K562 (cell line): ENCODE measurements around the gene TENM4. TPM values are rescaled to one million over a fixed set of nuclear protein-coding genes. Genes with fewer than 3 reads are reported as not detected.

Source experiments
- ATAC-seq: fragments of 200-7000 bp; cut with Tn5 transposase; 3 replicates; pipeline ENCODE4 v1.9.1; 2020; ENCODE audit warnings: moderate library complexity
- BruUV-seq: library from RNA; stranded (reverse); fragments of 400-500 nt; replicated peaks from 2 replicates; lab custom pipeline; 2021; lab: Mats Ljungman, UMichigan
- CTCF ChIA-PET: fragments of 300-600 bp; formaldehyde crosslinking; extraction: SDS; loops from one replicate; lab custom pipeline; 2021; ENCODE audit warnings: low intra/inter-chr PET ratio; lab: Yijun Ruan, JAX
- POLR2A ChIA-PET: fragments of 300-600, 350-650 bp; sonication (Branson Sonifier 250); formaldehyde crosslinking; extraction: SDS; loops from one replicate; lab custom pipeline; 2021; ENCODE audit warnings: antibody characterized with exemption, inconsistent platforms; lab: Yijun Ruan, JAX
- DNase-seq, 4 experiments: peaks; one replicate each; pipeline versions ENCODE4 v3.0.0 to v3.0.0-alpha.2; 2011 to 2018; ENCODE audit warnings: low spot score in 3 of 4, mixed read lengths in 3 of 4; ENCODE audit errors: extremely low read depth in 1 of 4
- FAIRE-seq: peaks from 2 replicates; lab custom pipeline; 2011; peaks lifted over from hg19 to GRCh38; lab: Jason Lieb, UNC
- H2AFZ ChIP-seq: 2 replicates; pipeline ENCODE4 v1.6.0; 2011; ENCODE audit warnings: low read depth, low read length, control low read depth, inconsistent platforms
- H3K27ac ChIP-seq: fragments of 200-600 bp; 3 replicates; pipeline ENCODE4 v1.8.0; 2011; ENCODE audit warnings: low read depth, mild to moderate bottlenecking, control low read depth, inconsistent platforms, low read length, moderate library complexity, mixed read lengths; ENCODE audit errors: extremely low read depth
- H3K27me3 ChIP-seq, 2 experiments: fragments of 300-600 bp in 1 of 2; 2 replicates in 1 of 2; 3 replicates in 1 of 2; pipeline versions ENCODE4 v1.6.0 to v1.8.0; 2011; ENCODE audit warnings: inconsistent platforms in 2 of 2, low read length in 2 of 2, mild to moderate bottlenecking in 1 of 2, mixed read lengths in 1 of 2, moderate library complexity in 1 of 2; ENCODE audit not compliant: control insufficient read depth in 2 of 2, insufficient read depth in 2 of 2
- H3K36me3 ChIP-seq: fragments of 300-600 bp; 3 replicates; pipeline ENCODE4 v1.8.0; 2011; ENCODE audit warnings: mild to moderate bottlenecking, low read length, inconsistent platforms; ENCODE audit not compliant: control insufficient read depth, insufficient read depth
- H3K4me1 ChIP-seq, 2 experiments: fragments of 200-600 bp in 1 of 2; replicated peaks in 1 of 2; 2 replicates in 1 of 2; 3 replicates in 1 of 2; pipeline versions ENCODE4 v1.5.1 to v1.8.0; 2011; ENCODE audit warnings: inconsistent platforms in 2 of 2, low read length in 2 of 2, mild to moderate bottlenecking in 1 of 2, mixed read lengths in 1 of 2, moderate library complexity in 1 of 2; ENCODE audit not compliant: control insufficient read depth in 2 of 2, insufficient read depth in 2 of 2
- H3K4me2 ChIP-seq: 2 replicates; pipeline ENCODE4 v1.6.1; 2011; ENCODE audit warnings: low read length, control low read depth, inconsistent platforms, mixed read lengths; ENCODE audit not compliant: insufficient read depth
- H3K4me3 ChIP-seq: fragments of 200-600 bp; sonication (generic), shearing (Covaris generic); 2 replicates; pipeline ENCODE4 v1.5.1; 2016; ENCODE audit warnings: control low read depth, inconsistent platforms
- H3K79me2 ChIP-seq: fragments of 200-600 bp; 3 replicates; pipeline ENCODE4 v1.8.0; 2011; ENCODE audit warnings: low read length, inconsistent platforms; ENCODE audit not compliant: control insufficient read depth, insufficient read depth
- H3K9ac ChIP-seq, 2 experiments: 2 replicates each; pipeline versions ENCODE4 v1.6.0 to v1.6.1; 2011; ENCODE audit warnings: low read depth in 2 of 2, low read length in 2 of 2, control low read depth in 1 of 2, inconsistent platforms in 1 of 2, mild to moderate bottlenecking in 1 of 2, mixed read lengths in 1 of 2; ENCODE audit not compliant: insufficient read depth in 1 of 2
- H3K9me1 ChIP-seq: one replicate; pipeline ENCODE4 v1.6.0; 2011; ENCODE audit warnings: inconsistent platforms, mild to moderate bottlenecking, low read length, moderate library complexity; ENCODE audit not compliant: control insufficient read depth, insufficient read depth
- H3K9me3 ChIP-seq: replicated peaks from 2 replicates; pipeline ENCODE4 v1.5.1; 2011; ENCODE audit warnings: low read depth, low read length, inconsistent platforms; ENCODE audit not compliant: control insufficient read depth, insufficient read depth
- H4K20me1 ChIP-seq: replicated peaks from 2 replicates; pipeline ENCODE4 v1.6.1; 2011; ENCODE audit warnings: low read length, inconsistent platforms, mixed read lengths; ENCODE audit not compliant: control insufficient read depth, insufficient read depth
- NR3C1 ChIP-seq: sonication (generic); formaldehyde crosslinking; IDR thresholded peaks from 2 replicates; pipeline ENCODE4 v1.8.1; 2022; ENCODE audit warnings: missing genetic modification reagents
- RBFOX2 ChIP-seq: fragments of 200-400 bp; formaldehyde crosslinking; IDR thresholded peaks from 2 replicates; pipeline ENCODE4 v1.6.1; 2017; ENCODE audit warnings: low read depth, mild to moderate bottlenecking, low read length, moderate library complexity
- SMAD1 ChIP-seq: fragments of 150-350 bp; IDR thresholded peaks from 2 replicates; pipeline ENCODE4 v1.6.1; 2014; ENCODE audit warnings: low read length, low read depth; ENCODE audit not compliant: partially characterized antibody
- SRSF7 ChIP-seq: fragments of 200-400 bp; formaldehyde crosslinking; optimal IDR thresholded peaks from 2 replicates; pipeline ENCODE3; 2017; ENCODE audit warnings: mild to moderate bottlenecking, low read depth, low read length
- YBX1 ChIP-seq: fragments of 450-650 bp; IDR thresholded peaks from 2 replicates; pipeline ENCODE4 v1.7.1; 2016; ENCODE audit warnings: mild to moderate bottlenecking
- ZNF232 ChIP-seq: sonication (generic); formaldehyde crosslinking; IDR thresholded peaks from 2 replicates; pipeline ENCODE4 v1.8.0; 2022; ENCODE audit warnings: mild to moderate bottlenecking, missing genetic modification reagents
- ZNF41 ChIP-seq: fragments of 250-450 bp; sonication (Bioruptor Pico); conservative IDR thresholded peaks from 2 replicates; pipeline ENCODE4 v1.4.0; 2020; ENCODE audit warnings: mild to moderate bottlenecking
- WGBS: fragments of 100-300 bp; shearing (Covaris generic); methylation state at CpG from one replicate; pipeline ENCODE4 v1.1.6; 2016; ENCODE audit warnings: low coverage, mixed read lengths; ENCODE audit not compliant: insufficient coverage; ENCODE audit errors: missing lambda C conversion rate; 5-methylcytosine and 5-hydroxymethylcytosine counted together
- in situ Hi-C: fragments of 300-500 bp; cut with MboI; formaldehyde crosslinking; loops from 4 replicates; pipeline ENCODE4 v1.15.0; 2018; ENCODE audit warnings: inconsistent platforms, mixed read lengths
- intact Hi-C: fragments of 100-400 bp; cut with micrococcal nuclease; formaldehyde crosslinking; loops from 2 replicates; pipeline ENCODE4 v1.14.2; 2022
- polyA plus RNA-seq, 8 experiments: library from polyadenylated mRNA; depleted of rRNA in 4 of 8; stranded (reverse) in 5 of 8; unstranded in 3 of 8; fragments of >200 nt; fragmentation: Nextera tagmentation in 2 of 8; fragmentation: Illumina TruSeq in 1 of 8; extraction: Ambion mirVana in 2 of 8; extraction: Trizol in 1 of 8; gene quantifications; 2 replicates each; pipeline versions ENCODE4 v1.2.1 to v1.2.3, GENCODE V29; 2011 to 2014; ENCODE audit warnings: inconsistent platforms in 1 of 8, missing spikeins in 1 of 8
- total RNA-seq, 7 experiments: library from RNA; depleted of rRNA in 6 of 7; stranded (reverse); fragments of >200 nt in 6 of 7; fragmentation: Illumina TruSeq in 2 of 7; extraction: Trizol in 2 of 7; gene quantifications; 2 replicates each; pipeline versions ENCODE4 v1.2.1 to v1.2.3, GENCODE V29; 2011 to 2021; ENCODE audit warnings: low replicate concordance in 1 of 7
- TF ChIP-seq, protein P1 (sequence below): fragments of 250-450 bp; sonication (Bioruptor Pico); IDR thresholded peaks from 2 replicates; pipeline ENCODE4 v1.5.0; 2020; ENCODE audit warnings: mild to moderate bottlenecking, borderline replicate concordance
- TF ChIP-seq, protein P2 (sequence below): fragments of 250-450 bp; sonication (Bioruptor Pico); IDR thresholded peaks from 2 replicates; pipeline ENCODE4 v1.6.1; 2021; ENCODE audit warnings: mild to moderate bottlenecking
- TF ChIP-seq, protein P3 (sequence below): IDR thresholded peaks from 2 replicates; pipeline ENCODE4 v1.6.1; 2016; ENCODE audit warnings: missing genetic modification characterization, missing compliant biosample characterization

The TENM4 gene
- total and polyA plus RNA-seq, 9 of the 15 experiments (the other 6 are each of a cell fraction or from before 2014, with no cell fraction given) = 0.16 TPM; not detected in 8

DNA sequence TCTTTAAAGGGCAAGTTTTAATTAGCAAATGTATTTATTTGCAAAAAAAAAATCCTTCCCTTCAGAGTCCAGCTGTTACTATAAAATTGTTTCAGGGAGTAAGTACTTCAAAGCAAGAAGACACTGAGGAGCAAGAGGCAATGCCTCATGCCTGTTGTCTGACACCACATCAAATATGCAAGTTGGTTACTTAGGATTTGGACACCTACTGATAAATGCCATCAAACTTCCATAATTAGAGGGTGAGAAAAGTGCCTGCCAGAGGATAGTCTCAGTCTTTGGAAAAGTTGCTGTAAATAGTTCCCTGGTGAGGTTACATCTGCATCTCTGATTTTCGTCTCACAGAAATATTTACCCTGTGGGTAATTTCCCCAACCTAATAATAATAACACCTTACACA lies 4.1 kb upstream of the TENM4 start (continued):
- TF ChIP-seq ZNF232 (CRISPR knock-in tag) = no peak

DNA sequence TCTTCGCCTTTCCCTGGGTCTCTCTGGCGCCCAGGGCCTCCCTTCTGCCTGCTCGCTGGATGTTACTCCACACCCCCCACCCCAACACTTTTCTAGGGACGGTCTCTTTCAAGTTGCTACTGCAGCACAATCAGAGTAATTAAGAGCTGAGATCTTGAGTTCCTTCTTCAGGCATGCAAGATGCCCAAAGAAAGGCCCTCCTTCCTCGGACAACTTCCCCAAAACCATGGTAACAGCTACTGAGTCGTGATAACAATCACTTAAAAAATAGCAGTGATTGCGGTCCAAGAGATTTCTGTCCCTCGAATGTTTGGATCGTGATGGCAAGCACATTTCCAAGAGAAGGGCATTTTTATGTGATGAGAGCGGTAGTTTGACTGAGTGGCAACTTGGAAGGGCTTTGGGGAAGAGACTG lies 638 bp upstream of the TENM4 start:
- TF ChIP-seq, protein P1, sequence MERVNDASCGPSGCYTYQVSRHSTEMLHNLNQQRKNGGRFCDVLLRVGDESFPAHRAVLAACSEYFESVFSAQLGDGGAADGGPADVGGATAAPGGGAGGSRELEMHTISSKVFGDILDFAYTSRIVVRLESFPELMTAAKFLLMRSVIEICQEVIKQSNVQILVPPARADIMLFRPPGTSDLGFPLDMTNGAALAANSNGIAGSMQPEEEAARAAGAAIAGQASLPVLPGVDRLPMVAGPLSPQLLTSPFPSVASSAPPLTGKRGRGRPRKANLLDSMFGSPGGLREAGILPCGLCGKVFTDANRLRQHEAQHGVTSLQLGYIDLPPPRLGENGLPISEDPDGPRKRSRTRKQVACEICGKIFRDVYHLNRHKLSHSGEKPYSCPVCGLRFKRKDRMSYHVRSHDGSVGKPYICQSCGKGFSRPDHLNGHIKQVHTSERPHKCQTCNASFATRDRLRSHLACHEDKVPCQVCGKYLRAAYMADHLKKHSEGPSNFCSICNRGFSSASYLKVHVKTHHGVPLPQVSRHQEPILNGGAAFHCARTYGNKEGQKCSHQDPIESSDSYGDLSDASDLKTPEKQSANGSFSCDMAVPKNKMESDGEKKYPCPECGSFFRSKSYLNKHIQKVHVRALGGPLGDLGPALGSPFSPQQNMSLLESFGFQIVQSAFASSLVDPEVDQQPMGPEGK (CRISPR knock-in tag) = no peak
- TF ChIP-seq YBX1 = no peak
- no peak for TF ChIP-seq SRSF7
- TF ChIP-seq, protein P2, sequence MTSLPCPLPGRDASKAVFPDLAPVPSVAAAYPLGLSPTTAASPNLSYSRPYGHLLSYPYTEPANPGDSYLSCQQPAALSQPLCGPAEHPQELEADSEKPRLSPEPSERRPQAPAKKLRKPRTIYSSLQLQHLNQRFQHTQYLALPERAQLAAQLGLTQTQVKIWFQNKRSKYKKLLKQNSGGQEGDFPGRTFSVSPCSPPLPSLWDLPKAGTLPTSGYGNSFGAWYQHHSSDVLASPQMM = no peak
- no peak for TF ChIP-seq ZNF41 (CRISPR knock-in tag)
- TF ChIP-seq RBFOX2 = no peak
- TF ChIP-seq NR3C1 (CRISPR knock-in tag) = no peak
- TF ChIP-seq, protein P3, sequence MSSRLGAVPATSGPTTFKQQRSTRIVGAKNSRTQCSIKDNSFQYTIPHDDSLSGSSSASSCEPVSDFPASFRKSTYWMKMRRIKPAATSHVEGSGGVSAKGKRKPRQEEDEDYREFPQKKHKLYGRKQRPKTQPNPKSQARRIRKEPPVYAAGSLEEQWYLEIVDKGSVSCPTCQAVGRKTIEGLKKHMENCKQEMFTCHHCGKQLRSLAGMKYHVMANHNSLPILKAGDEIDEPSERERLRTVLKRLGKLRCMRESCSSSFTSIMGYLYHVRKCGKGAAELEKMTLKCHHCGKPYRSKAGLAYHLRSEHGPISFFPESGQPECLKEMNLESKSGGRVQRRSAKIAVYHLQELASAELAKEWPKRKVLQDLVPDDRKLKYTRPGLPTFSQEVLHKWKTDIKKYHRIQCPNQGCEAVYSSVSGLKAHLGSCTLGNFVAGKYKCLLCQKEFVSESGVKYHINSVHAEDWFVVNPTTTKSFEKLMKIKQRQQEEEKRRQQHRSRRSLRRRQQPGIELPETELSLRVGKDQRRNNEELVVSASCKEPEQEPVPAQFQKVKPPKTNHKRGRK (tag) = no peak
- TF ChIP-seq SMAD1 = no peak
- Histone ChIP-seq H3K4me2 (no peak overlapping the region), H3K4me1 (peaks cover 0 to 12% of the 10 kb centered on the region in 2 experiments; a peak in 2 of 5 replicates), H3K27ac (no peak overlapping the region), H3K27me3 (peaks cover 4 to 48% of the 10 kb centered on the region in 2 experiments; a peak in 3 of 5 replicates), H3K4me3 (no peak overlapping the region), H3K79me2 (no peaks in the 10 kb centered on the region), H3K9me3 (no peaks in the 10 kb centered on the region), H3K9ac (no peak overlapping the region), H3K9me1 (no peaks in the 10 kb centered on the region), H4K20me1 (no peaks in the 10 kb centered on the region; the same call in 1 of the 2 replicates), H2AFZ (no peak overlapping the region), H3K36me3 (no peaks in the 10 kb centered on the region)
- no TSS peak for BruUV-seq
- 2% methylated on average over 9 of the region's 10 CpGs for WGBS
- CTCF ChIA-PET = no interaction called here
- in situ Hi-C loops (no loop called here), intact Hi-C loops (no loop called here)
- DNase-seq (no peak), FAIRE-seq (no peak), ATAC-seq (no peak)
- POLR2A ChIA-PET = interaction anchor here (0.6 kb wide), 1 partner anchor 946 kb away, joined by 4 read pairs; no protein-coding TSS in a partner anchor
